Tibial nerve (tissue), 4 donors: Measurements from ENCODE around the gene SLC25A38. TPM values are rescaled to one million over a fixed set of nuclear protein-coding genes. Genes with fewer than 3 reads are reported as not detected.
"Not testable (repeated sequence)": the region's sequence is repeated elsewhere in the genome, so short reads cannot be mapped to it uniquely, and the experiment has no call there.

Experiments
- DNase-seq, 2 donors: peaks; one replicate each; pipeline ENCODE4 v3.0.0-alpha.2; 2019; ENCODE audit warnings: low spot score in 2 of 2
- H3K27ac ChIP-seq, 4 donors: fragments of 200-600 bp; sonication (generic) in 3 of 4; one replicate each; pipeline ENCODE4 v1.5.1; 2017 to 2019; ENCODE audit warnings: mild to moderate bottlenecking in 1 of 4
- H3K27me3 ChIP-seq, 2 donors: fragments of 200-600 bp; sonication (generic) in 1 of 2; one replicate each; pipeline versions ENCODE4 v1.5.1 to v1.6.0; 2017 to 2019
- H3K36me3 ChIP-seq, 3 donors: fragments of 200-600 bp; sonication (generic); one replicate each; pipeline ENCODE4 v1.5.1; 2018 to 2019
- H3K4me1 ChIP-seq, 4 donors: fragments of 200-600 bp; sonication (generic) in 3 of 4; one replicate each; pipeline ENCODE4 v1.5.1; 2017 to 2019
- H3K4me3 ChIP-seq, 4 donors: fragments of 200-600 bp; sonication (generic) in 3 of 4; one replicate each; pipeline ENCODE4 v1.5.1; 2017 to 2019; ENCODE audit warnings: mild to moderate bottlenecking in 1 of 4, moderate library complexity in 1 of 4
- H3K9me3 ChIP-seq, 4 donors: fragments of 200-600 bp; sonication (generic) in 3 of 4; one replicate each; pipeline ENCODE4 v1.5.1; 2017 to 2019
- EP300 ChIP-seq, 2 donors: sonication (generic); formaldehyde crosslinking; IDR thresholded peaks; one replicate each; pipeline ENCODE4 v1.6.1; 2017; ENCODE audit warnings: antibody characterized with exemption in 2 of 2, mild to moderate bottlenecking in 1 of 2
- POLR2A ChIP-seq, 2 donors: fragments of 450-650 bp; IDR thresholded peaks; one replicate each; pipeline ENCODE4 v1.6.1; 2017; ENCODE audit warnings: antibody characterized with exemption in 2 of 2, mild to moderate bottlenecking in 2 of 2, moderate library complexity in 2 of 2
- WGBS, 2 donors: methylation state at CpG; one replicate each; pipeline ENCODE4 v1.1.5; 2018; 5-methylcytosine and 5-hydroxymethylcytosine counted together
- total RNA-seq, 4 donors: library from RNA; depleted of rRNA; stranded (reverse); fragments of >200 nt; gene quantifications; one replicate each; pipeline ENCODE4 v1.1.0, GENCODE V29; 2016
- TF ChIP-seq, protein P1 (sequence below), 5 experiments: fragments of 200-600 bp in 3 of 5; fragments of 450-650 bp in 2 of 5; sonication (generic) in 3 of 5; IDR thresholded peaks; one replicate each; pipeline ENCODE4 v1.5.1; 2016 to 2019; ENCODE audit warnings: antibody characterized with exemption in 5 of 5, mild to moderate bottlenecking in 3 of 5, moderate library complexity in 2 of 5

The SLC25A38 gene
- total RNA-seq, 4 donors from 2014 or later, result 21.9 to 35.0 (median 29.6) TPM

DNA sequence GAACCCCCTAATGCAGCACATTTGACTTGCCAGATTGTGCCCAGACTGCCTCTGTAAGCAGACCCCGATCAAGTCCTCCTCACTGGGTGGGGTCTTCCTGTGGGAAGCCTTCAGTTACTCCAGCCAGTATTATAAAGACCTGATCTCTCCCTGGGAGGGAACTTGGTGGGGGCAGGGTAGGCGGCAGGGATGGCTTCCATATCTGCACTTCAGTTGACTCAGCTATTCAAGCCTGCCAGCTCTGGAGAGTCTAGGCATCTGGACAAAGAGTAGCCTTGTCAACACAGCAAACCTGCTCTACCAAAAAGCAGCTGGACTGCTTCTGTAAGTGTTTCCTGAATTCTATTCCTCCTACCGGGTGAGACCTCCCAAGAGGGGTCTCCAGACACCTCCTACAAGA, 21.0 kb upstream of the SLC25A38 start:
- Histone ChIP-seq H3K27ac (no peak overlapping the region), H3K4me1 (no peaks in the 10 kb centered on the region), H3K4me3 (no peak overlapping the region), H3K36me3 (peaks cover 0 to 5% (median 0%) of the 10 kb centered on the region in 3 donors), H3K9me3 (peaks cover 0 to 12% (median 0%) of the 10 kb centered on the region in 4 donors), H3K27me3 (no peaks in the 10 kb centered on the region)
- no peak for DNase-seq
- TF ChIP-seq POLR2A (IDR thresholded peaks at IDR 0.05), result no peak
- WGBS, 2 donors, result 45 to 69% methylated on average over 3 of the region's 3 CpGs

DNA sequence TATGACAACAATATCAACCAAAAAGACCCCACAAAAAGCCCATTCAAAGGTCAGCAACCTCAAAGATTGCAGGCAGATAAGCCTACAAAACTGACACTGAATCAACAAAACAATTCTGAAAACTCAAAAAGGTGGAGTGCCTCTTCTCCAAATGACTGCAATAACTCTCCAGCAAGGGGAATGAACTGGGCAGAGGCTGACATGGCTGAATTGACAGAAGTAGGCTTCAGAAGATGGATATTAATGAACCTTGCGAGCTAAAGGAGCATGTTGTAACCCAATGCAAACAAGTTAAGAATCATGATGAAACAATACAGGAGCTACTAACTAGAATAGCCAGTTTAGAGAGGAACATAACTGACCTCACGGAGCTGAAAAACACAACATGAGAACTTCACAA, 20.4 kb upstream of the SLC25A38 start:
- no peak overlapping the region for H3K27ac ChIP-seq
- peaks cover 0 to 5% (median 0%) of the 10 kb centered on the region in 3 donors for H3K36me3 ChIP-seq
- no peak overlapping the region for H3K4me3 ChIP-seq
- no peaks in the 10 kb centered on the region for H3K4me1 ChIP-seq
- H3K27me3 ChIP-seq, result no peaks in the 10 kb centered on the region
- DNase-seq, result no peak
- H3K9me3 ChIP-seq, result peaks cover 0 to 12% (median 0%) of the 10 kb centered on the region in 4 donors
- no peak for TF ChIP-seq EP300 (IDR thresholded peaks at IDR 0.05)
- TF ChIP-seq POLR2A (IDR thresholded peaks at IDR 0.05), result no peak
- TF ChIP-seq, protein P1, sequence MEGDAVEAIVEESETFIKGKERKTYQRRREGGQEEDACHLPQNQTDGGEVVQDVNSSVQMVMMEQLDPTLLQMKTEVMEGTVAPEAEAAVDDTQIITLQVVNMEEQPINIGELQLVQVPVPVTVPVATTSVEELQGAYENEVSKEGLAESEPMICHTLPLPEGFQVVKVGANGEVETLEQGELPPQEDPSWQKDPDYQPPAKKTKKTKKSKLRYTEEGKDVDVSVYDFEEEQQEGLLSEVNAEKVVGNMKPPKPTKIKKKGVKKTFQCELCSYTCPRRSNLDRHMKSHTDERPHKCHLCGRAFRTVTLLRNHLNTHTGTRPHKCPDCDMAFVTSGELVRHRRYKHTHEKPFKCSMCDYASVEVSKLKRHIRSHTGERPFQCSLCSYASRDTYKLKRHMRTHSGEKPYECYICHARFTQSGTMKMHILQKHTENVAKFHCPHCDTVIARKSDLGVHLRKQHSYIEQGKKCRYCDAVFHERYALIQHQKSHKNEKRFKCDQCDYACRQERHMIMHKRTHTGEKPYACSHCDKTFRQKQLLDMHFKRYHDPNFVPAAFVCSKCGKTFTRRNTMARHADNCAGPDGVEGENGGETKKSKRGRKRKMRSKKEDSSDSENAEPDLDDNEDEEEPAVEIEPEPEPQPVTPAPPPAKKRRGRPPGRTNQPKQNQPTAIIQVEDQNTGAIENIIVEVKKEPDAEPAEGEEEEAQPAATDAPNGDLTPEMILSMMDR (IDR thresholded peaks at IDR 0.05), result no peak
- 87 to 96% methylated on average over 2 of the region's 2 CpGs for WGBS, 2 donors

DNA sequence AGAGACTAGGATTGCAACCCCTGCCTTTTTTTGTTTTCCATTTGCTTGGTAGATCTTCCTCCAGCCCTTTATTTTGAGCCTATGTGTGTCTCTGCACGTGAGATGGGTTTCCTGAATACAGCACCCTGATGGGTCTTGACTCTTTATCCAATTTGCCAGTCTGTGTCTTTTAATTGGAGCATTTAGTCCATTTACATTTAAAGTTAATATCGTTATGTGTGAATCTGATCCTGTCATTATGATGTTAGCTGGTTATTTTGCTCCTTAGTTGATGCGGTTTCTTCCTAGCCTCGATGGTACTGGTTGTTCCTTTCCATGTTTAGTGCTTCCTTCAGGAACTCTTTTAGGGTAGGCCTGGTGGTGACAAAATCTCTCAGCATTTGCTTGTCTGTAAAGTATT, 12.7 kb upstream of the SLC25A38 start:
- not testable (repeated sequence) for DNase-seq, H3K4me1 ChIP-seq, H3K36me3 ChIP-seq, H3K27ac ChIP-seq, H3K27me3 ChIP-seq, H3K4me3 ChIP-seq
- peaks cover 0 to 10% (median 0%) of the 10 kb centered on the region in 4 donors for H3K9me3 ChIP-seq
- WGBS, 2 donors, result 86 to 90% methylated on average over 4 of the region's 4 CpGs

DNA sequence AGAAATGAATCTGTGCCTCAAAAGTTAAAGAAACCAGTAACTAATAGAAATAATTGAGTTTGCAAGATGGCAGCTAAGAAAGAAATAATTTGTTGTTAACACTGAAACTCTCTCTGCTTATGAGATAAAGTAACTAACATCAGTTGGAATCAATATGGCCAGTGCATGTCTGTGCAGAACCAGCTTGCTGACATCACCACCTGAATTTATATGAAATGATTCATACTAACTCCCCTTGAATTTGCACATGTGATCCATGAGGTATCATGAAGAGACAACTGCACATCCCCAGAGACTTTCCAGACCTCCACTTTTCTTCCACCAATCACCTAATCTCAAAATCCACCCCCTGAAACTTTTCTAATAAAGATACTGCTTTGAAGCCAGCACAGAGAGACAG, 10.3 kb upstream of the SLC25A38 start:
- DNase-seq, result no peak
- Histone ChIP-seq H3K27me3 (no peaks in the 10 kb centered on the region), H3K9me3 (peaks cover 0 to 10% (median 0%) of the 10 kb centered on the region in 4 donors), H3K36me3 (no peaks in the 10 kb centered on the region), H3K27ac (no peak overlapping the region), H3K4me1 (no peaks in the 10 kb centered on the region), H3K4me3 (no peak overlapping the region)
- no peak for TF ChIP-seq EP300 (IDR thresholded peaks at IDR 0.05)
- no peak for TF ChIP-seq POLR2A (IDR thresholded peaks at IDR 0.05)
- TF ChIP-seq, protein P1 (IDR thresholded peaks at IDR 0.05), result no peak

DNA sequence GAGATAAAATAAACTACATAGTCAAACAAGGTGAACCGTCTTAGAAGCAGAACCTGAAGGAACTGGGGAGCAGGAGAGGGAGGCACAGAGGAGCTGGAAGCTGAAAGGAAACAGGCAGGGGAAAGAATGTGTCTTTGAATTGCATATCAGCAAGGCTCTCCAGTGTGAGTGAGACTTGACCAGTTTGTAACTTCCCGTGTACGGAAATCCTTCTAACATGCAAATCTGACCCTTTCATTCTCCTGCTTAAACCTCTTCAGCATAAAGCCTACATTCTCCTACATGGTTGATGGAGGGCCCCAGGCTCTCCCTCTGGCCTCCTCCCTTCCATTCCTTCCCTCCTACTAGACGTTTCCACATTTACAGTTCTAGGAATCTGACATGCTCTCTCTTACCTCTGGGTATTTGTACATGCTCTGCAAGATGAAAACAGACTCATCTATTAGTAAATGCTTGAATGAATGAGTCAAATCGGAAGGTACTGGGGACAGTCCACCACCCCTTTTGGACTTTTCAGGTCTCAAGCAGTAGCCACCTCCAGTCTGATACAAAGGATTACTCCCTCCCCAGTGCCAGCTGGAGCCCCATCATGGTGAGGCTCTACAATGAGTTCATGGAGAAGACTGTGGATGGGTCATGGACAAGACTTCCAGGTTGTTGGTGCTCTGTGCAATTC, 6.1 kb upstream of the SLC25A38 start:
- 48 to 52% methylated on average over 5 of the region's 5 CpGs for WGBS, 2 donors
- TF ChIP-seq EP300 (IDR thresholded peaks at IDR 0.05) (no peak), POLR2A (IDR thresholded peaks at IDR 0.05) (no peak)
- TF ChIP-seq, protein P1 (IDR thresholded peaks at IDR 0.05), result no peak
- DNase-seq, result no peak
- Histone ChIP-seq H3K4me1 (no peaks in the 10 kb centered on the region), H3K36me3 (no peaks in the 10 kb centered on the region), H3K27ac (no peak overlapping the region), H3K27me3 (no peaks in the 10 kb centered on the region), H3K9me3 (peaks cover 0 to 3% (median 0%) of the 10 kb centered on the region in 4 donors), H3K4me3 (no peak overlapping the region)

DNA sequence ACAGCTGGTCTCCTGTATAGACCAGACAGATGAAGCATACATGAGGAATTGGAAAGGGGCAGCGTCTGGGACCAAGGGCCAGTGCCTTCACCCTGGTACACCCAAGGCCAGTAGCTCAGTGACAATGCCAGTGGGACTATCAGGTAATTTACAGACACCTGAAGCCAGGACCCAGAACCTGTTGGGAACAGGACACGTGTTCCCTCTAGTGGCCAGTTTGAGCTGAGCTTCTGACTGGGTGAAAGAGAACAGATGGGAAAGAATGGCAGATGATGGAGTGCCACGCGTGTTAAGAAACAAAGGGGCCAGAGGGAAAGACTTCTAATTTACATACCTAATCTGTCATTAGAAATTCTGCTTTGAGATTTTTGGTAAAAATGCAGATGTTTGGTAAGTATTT, 5.1 kb upstream of the SLC25A38 start:
- H3K27ac ChIP-seq, result no peak overlapping the region
- WGBS, 2 donors, result 23 to 44% methylated on average over 4 of the region's 4 CpGs

More for the DNA sequence above, 5.1 kb upstream of the SLC25A38 start:
- no peak for DNase-seq
- no peak for TF ChIP-seq EP300 (IDR thresholded peaks at IDR 0.05)
- TF ChIP-seq, protein P1 (IDR thresholded peaks at IDR 0.05), result peak in 2 of 5 experiments; percentile 24 to 44
- no peak for TF ChIP-seq POLR2A (IDR thresholded peaks at IDR 0.05)
- Histone ChIP-seq H3K27me3 (no peaks in the 10 kb centered on the region), H3K9me3 (no peaks in the 10 kb centered on the region), H3K4me1 (peaks cover 0 to 8% (median 0%) of the 10 kb centered on the region in 4 donors), H3K4me3 (no peak overlapping the region), H3K36me3 (no peaks in the 10 kb centered on the region)
